Choroid plexus epithelial cell (primary cell): ENCODE results near the gene MCC.
"Not testable (repeated sequence)": the region's sequence is repeated elsewhere in the genome, so short reads cannot be mapped to it uniquely, and the experiment has no call there.

Experiments used
- DNase-seq: peaks from one replicate; pipeline ENCODE4 v3.0.0-alpha.2; 2010; ENCODE audit warnings: low read depth
- H3K4me3 ChIP-seq: 2 replicates; pipeline ENCODE4 v1.5.1; 2011; ENCODE audit warnings: low read depth, mild to moderate bottlenecking, control low read depth, low read length, moderate library complexity
- CTCF ChIP-seq: conservative IDR thresholded peaks from 2 replicates; pipeline ENCODE4 v1.5.1; 2011; ENCODE audit warnings: low read depth, mild to moderate bottlenecking, control low read depth, inconsistent platforms, low read length, moderate library complexity

The MCC gene

GRCh38 chr5:113478691-113479090 lies 9.6 kb downstream of the MCC start:
- TF ChIP-seq CTCF: no peak
- no peak for DNase-seq
- H3K4me3 ChIP-seq: no peak overlapping the region

- DNase-seq: no peak
- no peak for TF ChIP-seq CTCF
- H3K4me3 ChIP-seq: no peak overlapping the region
Observed at GRCh38 chr5:113474100-113474728, 14.0 kb downstream of the MCC start.

- TF ChIP-seq CTCF: no peak
- no peak overlapping the region for H3K4me3 ChIP-seq
- no peak for DNase-seq
Observed at GRCh38 chr5:113463032-113463431, 25.2 kb downstream of the MCC start.

- not testable (repeated sequence) for DNase-seq, H3K4me3 ChIP-seq
Observed at GRCh38 chr5:113457106-113457505, 31.1 kb downstream of the MCC start.

GRCh38 chr5:113452941-113453340 lies 35.3 kb downstream of the MCC start:
- no peak for TF ChIP-seq CTCF
- no peak overlapping the region for H3K4me3 ChIP-seq
- no peak for DNase-seq

- no peak for DNase-seq
- no peak overlapping the region for H3K4me3 ChIP-seq
- TF ChIP-seq CTCF: no peak
Observed at GRCh38 chr5:113451797-113452196, 36.5 kb downstream of the MCC start.

- no peak overlapping the region for H3K4me3 ChIP-seq
- no peak for TF ChIP-seq CTCF
- DNase-seq: no peak
Observed at GRCh38 chr5:113450929-113451328, 37.3 kb downstream of the MCC start.
